H1 (cell line): Measurements from ENCODE around the gene CH25H. TPM values are rescaled to one million over a fixed set of nuclear protein-coding genes. Genes with fewer than 3 reads are reported as not detected.

Experiments used
- CTCF ChIA-PET: fragments of 300-600 bp; sonication (Branson Sonifier 250); formaldehyde crosslinking; loops from one replicate; lab custom pipeline; 2021; ENCODE audit not compliant: partially characterized antibody; lab: Charles Lee
- POLR2A ChIA-PET: fragments of 300-600 bp; sonication (Branson Sonifier 250); formaldehyde crosslinking; loops from one replicate; lab custom pipeline; 2021; ENCODE audit warnings: inconsistent platforms; ENCODE audit not compliant: partially characterized antibody; lab: Charles Lee
- DNase-seq, 2 experiments: peaks; one replicate each; pipeline versions ENCODE4 v3.0.0 to v3.0.0-alpha.2; 2010 to 2022; ENCODE audit warnings: low spot score in 2 of 2, low read depth in 1 of 2, mixed read lengths in 1 of 2
- FAIRE-seq: peaks from 2 replicates; lab custom pipeline; 2011; peaks lifted over from hg19 to GRCh38; lab: Jason Lieb, UNC
- H2AFZ ChIP-seq: 2 replicates; pipeline ENCODE4 v1.8.1; 2012; ENCODE audit warnings: low read length, inconsistent platforms
- H2AK5ac ChIP-seq: 2 replicates; pipeline ENCODE4 v1.6.1; 2013; ENCODE audit warnings: low read depth, low read length
- H2BK120ac ChIP-seq: replicated peaks from 2 replicates; pipeline ENCODE3; 2013; ENCODE audit warnings: low read depth, low read length, inconsistent platforms
- H2BK12ac ChIP-seq: 2 replicates; pipeline ENCODE4 v1.6.1; 2013; ENCODE audit warnings: low read depth, low read length
- H2BK15ac ChIP-seq: 2 replicates; pipeline ENCODE4 v1.6.1; 2013; ENCODE audit warnings: low read length
- H2BK20ac ChIP-seq: 2 replicates; pipeline ENCODE4 v1.6.1; 2013; ENCODE audit warnings: low read length
- H2BK5ac ChIP-seq: 2 replicates; pipeline ENCODE4 v1.6.1; 2013; ENCODE audit warnings: low read depth, low read length
- H3K14ac ChIP-seq: 2 replicates; pipeline ENCODE4 v1.6.1; 2013; ENCODE audit warnings: inconsistent platforms; ENCODE audit not compliant: insufficient read length
- H3K18ac ChIP-seq: 2 replicates; pipeline ENCODE4 v1.6.1; 2013; ENCODE audit warnings: low read length; ENCODE audit errors: extremely low read depth
- H3K23ac ChIP-seq: 2 replicates; pipeline ENCODE4 v1.6.1; 2013; ENCODE audit warnings: inconsistent platforms; ENCODE audit not compliant: insufficient read length
- H3K23me2 ChIP-seq: 2 replicates; pipeline ENCODE4 v1.6.1; 2013; ENCODE audit warnings: low read depth, low read length
- H3K27ac ChIP-seq: 2 replicates; pipeline ENCODE4 v1.6.1; 2011; ENCODE audit warnings: low read depth, low read length, inconsistent platforms
- H3K27me3 ChIP-seq, 4 experiments: replicated peaks in 1 of 4; 1 replicate in 1 of 4; 2 replicates in 3 of 4; pipeline versions ENCODE4 v1.6.1 to v1.8.1; 2011 to 2013; ENCODE audit warnings: low read length in 3 of 4, mild to moderate bottlenecking in 3 of 4, inconsistent platforms in 2 of 4, mixed read lengths in 2 of 4, moderate library complexity in 1 of 4; ENCODE audit not compliant: control insufficient read depth in 3 of 4, insufficient read depth in 3 of 4; ENCODE audit errors: extremely low read depth in 1 of 4
- H3K36me3 ChIP-seq, 4 experiments: 2 replicates each; pipeline versions ENCODE4 v1.6.1 to v1.8.1; 2011 to 2013; ENCODE audit warnings: mild to moderate bottlenecking in 4 of 4, low read length in 3 of 4, moderate library complexity in 2 of 4, control low read depth in 1 of 4, inconsistent platforms in 1 of 4; ENCODE audit not compliant: insufficient read depth in 4 of 4, control insufficient read depth in 2 of 4
- H3K4ac ChIP-seq: replicated peaks from 2 replicates; pipeline ENCODE3; 2013; ENCODE audit warnings: low read length, low read depth, mixed read lengths, inconsistent platforms; ENCODE audit not compliant: insufficient read length
- H3K4me1 ChIP-seq, 4 experiments: replicated peaks in 1 of 4; 1 replicate in 1 of 4; 2 replicates in 3 of 4; pipeline versions ENCODE4 v1.6.1 to v1.8.1; 2011 to 2013; ENCODE audit warnings: low read length in 3 of 4, inconsistent platforms in 2 of 4, mixed read lengths in 1 of 4; ENCODE audit not compliant: insufficient read depth in 4 of 4, control insufficient read depth in 3 of 4
- H3K4me2 ChIP-seq, 2 experiments: 2 replicates each; pipeline versions ENCODE4 v1.6.1 to v1.8.1; 2011 to 2013; ENCODE audit warnings: low read depth in 2 of 2, low read length in 2 of 2, control low read depth in 1 of 2, inconsistent platforms in 1 of 2, mild to moderate bottlenecking in 1 of 2; ENCODE audit not compliant: insufficient read depth in 1 of 2
- H3K4me3 ChIP-seq, 4 experiments: fragments of 200-600, 300-600 bp in 1 of 4; sonication (generic), shearing (Covaris generic), sonication (Bioruptor Twin) in 1 of 4; 2 replicates each; pipeline versions ENCODE4 v1.5.1 to v1.8.1; 2011 to 2016; ENCODE audit warnings: low read length in 4 of 4, low read depth in 3 of 4, control low read depth in 2 of 4, inconsistent platforms in 2 of 4, mild to moderate bottlenecking in 2 of 4, mixed read lengths in 1 of 4, moderate library complexity in 1 of 4; ENCODE audit not compliant: insufficient read depth in 2 of 4; ENCODE audit errors: extremely low read depth in 1 of 4
- H3K56ac ChIP-seq: replicated peaks from 2 replicates; pipeline ENCODE3; 2013; ENCODE audit warnings: low read depth, mild to moderate bottlenecking, mixed read lengths, low read length, inconsistent platforms; ENCODE audit not compliant: insufficient read length
- H3K79me1 ChIP-seq: 2 replicates; pipeline ENCODE4 v1.6.1; 2013; ENCODE audit warnings: low read depth, low read length, control low read depth
- H3K79me2 ChIP-seq, 2 experiments: 2 replicates each; pipeline versions ENCODE4 v1.6.1 to v1.8.1; 2012 to 2013; ENCODE audit warnings: low read length in 2 of 2, mild to moderate bottlenecking in 2 of 2, inconsistent platforms in 1 of 2; ENCODE audit not compliant: insufficient read depth in 2 of 2, control insufficient read depth in 1 of 2
- H3K9ac ChIP-seq, 4 experiments: replicated peaks in 1 of 4; 1 replicate in 1 of 4; 2 replicates in 3 of 4; pipeline versions ENCODE4 v1.6.1 to v1.8.1; 2011 to 2013; ENCODE audit warnings: low read depth in 3 of 4, low read length in 3 of 4, control low read depth in 2 of 4, mild to moderate bottlenecking in 2 of 4, moderate library complexity in 2 of 4, inconsistent platforms in 1 of 4; ENCODE audit errors: extremely low read depth in 1 of 4
- H3K9me3 ChIP-seq, 2 experiments: 2 replicates each; pipeline versions ENCODE4 v1.6.1 to v1.8.1; 2012 to 2013; ENCODE audit warnings: mild to moderate bottlenecking in 2 of 2, moderate library complexity in 2 of 2, control low read depth in 1 of 2, inconsistent platforms in 1 of 2, low read depth in 1 of 2, low read length in 1 of 2, mixed read lengths in 1 of 2; ENCODE audit not compliant: insufficient read depth in 2 of 2
- H4K20me1 ChIP-seq, 2 experiments: replicated peaks in 1 of 2; 2 replicates each; pipeline versions ENCODE3 to v1.8.1; 2011 to 2013; ENCODE audit warnings: inconsistent platforms in 2 of 2, low read length in 2 of 2, mild to moderate bottlenecking in 1 of 2; ENCODE audit not compliant: insufficient read depth in 2 of 2, control insufficient read depth in 1 of 2
- H4K5ac ChIP-seq: 2 replicates; pipeline ENCODE4 v1.6.1; 2013; ENCODE audit warnings: low read length, low read depth, mixed read lengths, inconsistent platforms; ENCODE audit not compliant: insufficient read length
- H4K8ac ChIP-seq: 2 replicates; pipeline ENCODE4 v1.8.0; 2013; ENCODE audit warnings: mild to moderate bottlenecking, moderate library complexity, low read length, inconsistent platforms; ENCODE audit not compliant: insufficient read depth; ENCODE audit errors: extremely low read depth
- H4K91ac ChIP-seq: replicated peaks from 2 replicates; pipeline ENCODE3; 2013; ENCODE audit warnings: low read length, mixed read lengths, inconsistent platforms; ENCODE audit not compliant: insufficient read length
- NANOG ChIP-seq: IDR thresholded peaks from 2 replicates; pipeline ENCODE4 v1.6.1; 2011; ENCODE audit warnings: low read length, low read depth, mild to moderate bottlenecking, inconsistent platforms; ENCODE audit not compliant: insufficient read depth, poor library complexity, severe bottlenecking
- RXRA ChIP-seq: IDR thresholded peaks from 2 replicates; pipeline ENCODE4 v1.6.1; 2011; ENCODE audit warnings: low read depth, mild to moderate bottlenecking, low read length, moderate library complexity; ENCODE audit not compliant: insufficient read depth
- SP2 ChIP-seq: IDR thresholded peaks from 2 replicates; pipeline ENCODE4 v1.6.1; 2012; ENCODE audit warnings: mild to moderate bottlenecking, low read length, inconsistent platforms
- polyA plus RNA-seq, 7 experiments: library from polyadenylated mRNA; depleted of rRNA in 3 of 7; stranded (reverse) in 5 of 7; unstranded in 2 of 7; fragments of >200 nt in 5 of 7; fragments of 200-250 nt in 2 of 7; gene quantifications; 1 replicate in 5 of 7; 2 replicates in 1 of 7; 4 replicates in 1 of 7; pipeline versions ENCODE4 v1.2.1 to v1.2.3, GENCODE V29; 2011 to 2013; ENCODE audit warnings: missing spikeins in 2 of 7, mixed read lengths in 2 of 7
- total RNA-seq: library from RNA; stranded (reverse); fragmentation: NEBNext Ultra II Directional; extraction: Animal tissue kit (Norgen Biotek cat#: 25700); gene quantifications from 2 replicates; pipeline ENCODE4 v1.2.1, GENCODE V29; 2021

CH25H gene
- total and polyA plus RNA-seq, 2 of the 8 experiments (the other 6 are each of a cell fraction or from before 2014, with no cell fraction given), result 0.56 to 1.3 TPM

DNA sequence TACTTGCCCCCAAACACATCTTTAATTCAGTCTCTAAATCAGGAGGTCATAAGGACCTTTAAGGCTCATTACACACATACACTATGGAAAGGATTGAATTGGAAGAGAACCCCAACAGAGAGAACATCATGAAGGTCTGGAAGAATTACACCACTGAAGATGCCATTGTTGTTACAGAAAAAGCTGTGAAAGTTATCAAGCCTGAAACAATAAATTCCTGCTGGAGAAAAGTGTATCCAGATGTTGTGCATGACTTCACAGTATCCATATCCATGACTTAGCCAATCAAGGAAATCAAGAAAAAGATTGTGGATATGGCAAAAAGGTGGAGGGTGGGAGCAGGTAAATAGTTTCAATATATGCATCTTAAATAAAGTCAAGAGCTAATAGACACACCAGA, 30.7 kb upstream of the CH25H start:
- TF ChIP-seq SP2 (no peak), RXRA (no peak), NANOG (no peak)
- H3K14ac ChIP-seq, result no peak overlapping the region
- no peak overlapping the region for H2AFZ ChIP-seq
- ChIA-PET POLR2A (interaction anchor here (0.6 kb wide), 1 partner anchor 97 kb away, joined by 3 read pairs; no protein-coding TSS in a partner anchor), CTCF (interaction anchor here (0.7 to 2.3 kb wide), 2 partner anchors 20 to 170 kb away, joined by 6 to 9 read pairs; no protein-coding TSS in a partner anchor)
- H3K4ac ChIP-seq, result no peak overlapping the region
- H2BK5ac ChIP-seq, result no peak overlapping the region
- H3K9ac ChIP-seq, result no peak overlapping the region
- no peaks in the 10 kb centered on the region for H4K20me1 ChIP-seq
- no peak overlapping the region for H2BK15ac ChIP-seq
- no peaks in the 10 kb centered on the region for H3K79me2 ChIP-seq
- no peak overlapping the region for H3K56ac ChIP-seq
- no peak overlapping the region for H3K4me2 ChIP-seq
- H3K18ac ChIP-seq, result no peak overlapping the region
- no peak overlapping the region for H2BK120ac ChIP-seq
- H4K5ac ChIP-seq, result no peak overlapping the region
- no peak overlapping the region for H2BK20ac ChIP-seq
- H2AK5ac ChIP-seq, result no peak overlapping the region
- FAIRE-seq (no peak), DNase-seq (no peak)
- no peaks in the 10 kb centered on the region for H3K9me3 ChIP-seq
- no peaks in the 10 kb centered on the region for H3K23me2 ChIP-seq
- peaks cover 3 to 15% (median 13%) of the 10 kb centered on the region in 4 experiments; a peak in 6 of 7 replicates for H3K4me1 ChIP-seq
- H3K27ac ChIP-seq, result no peak overlapping the region
- no peak overlapping the region for H3K23ac ChIP-seq
- no peak overlapping the region for H3K4me3 ChIP-seq
- H3K79me1 ChIP-seq, result no peaks in the 10 kb centered on the region
- no peak overlapping the region for H4K91ac ChIP-seq
- H3K36me3 ChIP-seq, result no peaks in the 10 kb centered on the region
- no peak overlapping the region for H4K8ac ChIP-seq
- no peaks in the 10 kb centered on the region for H3K27me3 ChIP-seq
- no peak overlapping the region for H2BK12ac ChIP-seq
